Lung (tissue), 12 donors: Measurements from ENCODE around the gene POGZ. TPM values are rescaled to one million over a fixed set of nuclear protein-coding genes. Genes with fewer than 3 reads are reported as not detected.

Source experiments
- ATAC-seq: fragments of 200-7000 bp; cut with Tn5 transposase; one replicate; pipeline ENCODE4 v1.9.1; 2020; ENCODE audit warnings: moderate number of reproducible peaks; ENCODE audit not compliant: insufficient read depth, low FRiP score
- DNase-seq, 3 donors: peaks; one replicate each; pipeline ENCODE4 v3.0.0-alpha.2; 2013 to 2017
- H3K27ac ChIP-seq, 2 donors: one replicate each; pipeline ENCODE4 v1.5.1; 2013; ENCODE audit warnings: mild to moderate bottlenecking in 2 of 2, moderate library complexity in 2 of 2, control low read depth in 1 of 2, inconsistent platforms in 1 of 2, low read depth in 1 of 2, low read length in 1 of 2
- H3K27me3 ChIP-seq, 3 donors: one replicate each; pipeline ENCODE4 v1.5.1; 2013; ENCODE audit warnings: low read length in 2 of 3; ENCODE audit not compliant: control insufficient read depth in 3 of 3, insufficient read depth in 3 of 3
- H3K36me3 ChIP-seq, 4 donors: one replicate each; pipeline ENCODE4 v1.5.1; 2013; ENCODE audit warnings: low read length in 4 of 4, mild to moderate bottlenecking in 1 of 4, moderate library complexity in 1 of 4; ENCODE audit not compliant: control insufficient read depth in 4 of 4, insufficient read depth in 4 of 4
- H3K4me1 ChIP-seq, 5 donors: one replicate each; pipeline ENCODE4 v1.5.1; 2013; ENCODE audit warnings: low read length in 5 of 5, mild to moderate bottlenecking in 2 of 5, moderate library complexity in 1 of 5; ENCODE audit not compliant: control insufficient read depth in 5 of 5, insufficient read depth in 5 of 5
- H3K4me3 ChIP-seq: one replicate; pipeline ENCODE4 v1.5.1; 2013; ENCODE audit warnings: mild to moderate bottlenecking, control low read depth, moderate library complexity
- H3K9ac ChIP-seq, 2 donors: one replicate each; pipeline ENCODE4 v1.5.1; 2013; ENCODE audit warnings: low read length in 2 of 2, control low read depth in 1 of 2; ENCODE audit not compliant: insufficient read depth in 1 of 2
- H3K9me3 ChIP-seq, 4 donors: one replicate each; pipeline ENCODE4 v1.5.1; 2013; ENCODE audit warnings: low read length in 3 of 4, mild to moderate bottlenecking in 1 of 4, moderate library complexity in 1 of 4; ENCODE audit not compliant: control insufficient read depth in 4 of 4, insufficient read depth in 3 of 4
- WGBS, 2 donors: extraction: QIAGEN DNeasy Blood & Tissue Kit; methylation state at CpG; one replicate each; pipeline ENCODE4 v1.1.7; 2013; 5-methylcytosine and 5-hydroxymethylcytosine counted together
- polyA plus RNA-seq, 2 donors: library from polyadenylated mRNA; stranded (reverse); fragments of 200-250 nt; gene quantifications; one replicate each; pipeline ENCODE4 v1.2.1, GENCODE V29; 2013
- total RNA-seq, 2 donors: library from RNA; depleted of rRNA in 1 of 2; stranded (reverse); fragments of >200 nt in 1 of 2; gene quantifications; one replicate each; pipeline ENCODE4 v1.2.1, GENCODE V29; 2014 to 2021
- TF ChIP-seq, protein P1 (sequence below): IDR thresholded peaks from 2 replicates; pipeline ENCODE4 v1.5.1; 2012; ENCODE audit warnings: mild to moderate bottlenecking; ENCODE audit errors: control extremely low read depth, extremely low read depth
- donor health status: control.
- donor health status: control.
- donor health status: Bipolar disorder and iron deficiency.
- donor health status: healthy.
- donor health status: DM: yes; HTN: yes; CAD: no.

Gene POGZ
- total and polyA plus RNA-seq, 4 donors: 12.6 to 131 (median 41.6) TPM

DNA sequence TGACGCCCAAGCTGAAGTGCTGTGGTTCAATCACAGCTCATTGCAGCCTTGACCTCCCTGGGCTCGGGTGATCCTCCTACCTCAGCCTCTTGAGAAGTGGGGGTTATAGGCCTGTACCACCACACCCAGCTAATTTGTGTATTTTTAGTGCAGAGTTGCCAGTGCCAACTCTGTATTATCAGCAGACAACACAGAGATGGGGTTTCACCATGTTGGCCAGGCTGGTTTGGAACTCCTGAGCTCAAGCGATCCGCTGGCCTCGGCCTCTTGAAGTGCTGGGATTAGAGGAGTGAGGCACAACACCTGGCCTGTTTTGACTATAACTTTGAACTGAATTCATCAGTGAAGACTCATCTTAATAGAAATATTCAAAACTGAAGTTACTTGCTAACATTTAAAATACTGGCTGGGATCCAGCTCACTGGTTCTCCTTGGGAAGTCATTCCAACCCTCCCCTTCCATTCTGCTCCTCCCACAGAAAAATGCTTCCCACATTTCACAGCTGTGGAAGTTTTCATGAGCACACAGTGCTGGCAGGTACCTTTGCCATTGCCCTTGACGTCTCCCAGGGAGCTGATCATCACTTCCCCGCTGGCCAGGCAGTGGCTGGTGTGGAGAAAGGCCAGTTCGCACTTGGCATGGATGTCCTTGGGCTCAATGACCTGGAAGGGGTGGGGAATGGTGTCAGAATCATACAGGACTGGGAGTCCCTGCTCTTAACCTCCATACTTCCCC is 91.5 kb downstream of the POGZ start:
- Histone ChIP-seq H3K4me1 (peaks cover 7 to 32% (median 17%) of the 10 kb centered on the region in 5 donors), H3K27me3 (no peaks in the 10 kb centered on the region), H3K9ac (no peak overlapping the region), H3K4me3 (no peak overlapping the region), H3K9me3 (no peaks in the 10 kb centered on the region), H3K36me3 (peaks cover 0 to 52% (median 32%) of the 10 kb centered on the region in 4 donors), H3K27ac (no peak overlapping the region)
- ATAC-seq: no peak
- no peak for DNase-seq
- 83 to 93% methylated on average over 8 of the region's 8 CpGs for WGBS, 2 donors
- TF ChIP-seq, protein P1, sequence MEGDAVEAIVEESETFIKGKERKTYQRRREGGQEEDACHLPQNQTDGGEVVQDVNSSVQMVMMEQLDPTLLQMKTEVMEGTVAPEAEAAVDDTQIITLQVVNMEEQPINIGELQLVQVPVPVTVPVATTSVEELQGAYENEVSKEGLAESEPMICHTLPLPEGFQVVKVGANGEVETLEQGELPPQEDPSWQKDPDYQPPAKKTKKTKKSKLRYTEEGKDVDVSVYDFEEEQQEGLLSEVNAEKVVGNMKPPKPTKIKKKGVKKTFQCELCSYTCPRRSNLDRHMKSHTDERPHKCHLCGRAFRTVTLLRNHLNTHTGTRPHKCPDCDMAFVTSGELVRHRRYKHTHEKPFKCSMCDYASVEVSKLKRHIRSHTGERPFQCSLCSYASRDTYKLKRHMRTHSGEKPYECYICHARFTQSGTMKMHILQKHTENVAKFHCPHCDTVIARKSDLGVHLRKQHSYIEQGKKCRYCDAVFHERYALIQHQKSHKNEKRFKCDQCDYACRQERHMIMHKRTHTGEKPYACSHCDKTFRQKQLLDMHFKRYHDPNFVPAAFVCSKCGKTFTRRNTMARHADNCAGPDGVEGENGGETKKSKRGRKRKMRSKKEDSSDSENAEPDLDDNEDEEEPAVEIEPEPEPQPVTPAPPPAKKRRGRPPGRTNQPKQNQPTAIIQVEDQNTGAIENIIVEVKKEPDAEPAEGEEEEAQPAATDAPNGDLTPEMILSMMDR: no peak

DNA sequence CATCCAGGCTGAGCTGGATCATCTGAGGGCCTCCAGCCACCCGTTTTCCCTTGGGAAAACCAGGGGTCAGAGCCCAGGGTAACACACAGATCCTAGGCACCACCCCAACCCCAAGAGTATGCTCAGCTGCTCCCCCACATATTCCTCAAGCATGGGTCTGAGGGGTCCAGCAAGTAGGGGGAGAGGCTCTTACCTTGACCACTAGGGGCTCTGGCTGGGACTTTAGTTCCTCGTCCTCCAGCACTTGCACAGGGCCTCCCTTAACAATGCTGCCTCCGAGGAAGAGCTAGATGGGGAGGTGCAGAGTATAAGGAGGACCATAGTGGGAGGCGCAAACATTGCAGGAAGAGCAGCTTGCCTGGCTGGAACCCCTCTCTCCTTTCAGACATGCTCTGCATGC is 94.3 kb downstream of the POGZ start:
- Histone ChIP-seq H3K4me3 (no peak overlapping the region), H3K27ac (no peak overlapping the region), H3K36me3 (peaks cover 0 to 62% (median 32%) of the 10 kb centered on the region in 4 donors), H3K9ac (no peak overlapping the region), H3K9me3 (peaks cover 0 to 5% (median 1%) of the 10 kb centered on the region in 4 donors), H3K27me3 (no peaks in the 10 kb centered on the region), H3K4me1 (peaks cover 0 to 9% (median 5%) of the 10 kb centered on the region in 5 donors)
- ATAC-seq (no peak), DNase-seq (no peak)
- 93 to 94% methylated on average over 4 of the region's 4 CpGs for WGBS, 2 donors
- TF ChIP-seq, protein P1: no peak

DNA sequence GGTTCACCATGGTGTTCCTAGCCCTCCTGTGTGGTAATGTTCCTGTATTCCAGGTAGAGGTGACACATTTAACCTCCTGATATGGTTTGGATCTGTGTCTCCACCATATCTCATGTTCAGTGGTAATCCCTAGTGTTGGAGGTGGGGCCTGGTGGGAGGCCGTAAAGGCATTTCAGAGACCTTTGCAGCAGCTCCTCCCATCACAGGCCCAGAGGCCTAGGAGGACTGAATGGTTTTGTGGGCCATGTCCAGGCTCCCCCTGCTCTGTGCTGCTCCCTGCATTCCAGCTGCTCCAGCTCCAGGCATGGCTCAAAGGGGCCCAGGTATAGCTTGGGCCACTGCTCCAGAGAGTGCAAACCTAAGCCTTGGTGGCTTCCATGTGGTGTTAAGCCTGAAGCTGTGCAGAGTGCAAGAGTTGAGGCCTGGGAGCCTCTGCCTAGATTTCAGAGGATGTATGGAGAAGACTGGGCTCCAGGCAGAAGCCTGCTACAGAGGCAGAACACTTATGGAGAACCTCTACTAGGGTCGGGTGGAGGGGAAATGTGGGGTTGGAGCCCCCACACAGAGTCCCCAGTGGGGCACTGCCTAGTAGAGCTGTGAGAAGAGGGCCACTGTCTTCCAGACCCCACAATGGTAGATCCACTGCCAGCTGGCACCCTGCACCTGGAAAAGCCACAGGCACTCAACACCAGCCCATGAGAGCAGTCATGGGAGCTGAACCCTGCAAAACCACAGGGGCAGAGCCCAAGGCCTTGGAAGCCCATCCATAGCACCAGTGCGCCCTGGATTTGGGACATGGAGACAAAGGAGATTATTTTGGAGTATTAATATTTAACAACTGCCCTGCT is 96.8 kb downstream of the POGZ start:
- ATAC-seq: no peak
- H3K36me3 ChIP-seq: peaks cover 0 to 51% (median 26%) of the 10 kb centered on the region in 4 donors
- no peaks in the 10 kb centered on the region for H3K27me3 ChIP-seq
- no peak overlapping the region for H3K4me3 ChIP-seq
- no peak overlapping the region for H3K9ac ChIP-seq
- TF ChIP-seq, protein P1: no peak
- H3K27ac ChIP-seq: no peak overlapping the region
- H3K9me3 ChIP-seq: peaks cover 0 to 5% (median 1%) of the 10 kb centered on the region in 4 donors
- no peak for DNase-seq
- H3K4me1 ChIP-seq: no peaks in the 10 kb centered on the region
- 97 to 100% methylated on average over 3 of the region's 3 CpGs for WGBS, 2 donors
